Esophagus squamous epithelium (tissue), 5 donors: ENCODE data around the gene CHST6. TPM values are rescaled to one million over a fixed set of nuclear protein-coding genes. Genes with fewer than 3 reads are reported as not detected.

Experiments
- DNase-seq: peaks from one replicate; lab custom pipeline; 2025; lab: John Stamatoyannopoulos, UW
- H3K27ac ChIP-seq, 4 donors: fragments of 200-600 bp; sonication (generic); one replicate each; pipeline ENCODE4 v1.5.1; 2016 to 2019; ENCODE audit warnings: mild to moderate bottlenecking in 1 of 4
- H3K27me3 ChIP-seq, 4 donors: fragments of 200-600 bp; sonication (generic); 1 replicate in 3 of 4; 2 replicates in 1 of 4; pipeline versions ENCODE4 v1.5.1 to v1.6.0; 2017 to 2021; ENCODE audit warnings: antibody characterized with exemption in 1 of 4
- H3K36me3 ChIP-seq, 3 donors: fragments of 200-600 bp; sonication (generic); one replicate each; pipeline ENCODE4 v1.5.1; 2016 to 2019
- H3K4me1 ChIP-seq, 3 donors: fragments of 200-600 bp; sonication (generic); one replicate each; pipeline ENCODE4 v1.5.1; 2017 to 2019
- H3K4me3 ChIP-seq, 4 donors: fragments of 200-600 bp; sonication (generic); 1 replicate in 3 of 4; 2 replicates in 1 of 4; pipeline ENCODE4 v1.5.1; 2016 to 2019; ENCODE audit warnings: mild to moderate bottlenecking in 2 of 4, moderate library complexity in 1 of 4
- H3K9me3 ChIP-seq, 3 donors: fragments of 200-600 bp; sonication (generic); one replicate each; pipeline ENCODE4 v1.5.1; 2016 to 2019
- POLR2A ChIP-seq, 4 donors: fragments of 450-650 bp; IDR thresholded peaks; one replicate each; pipeline ENCODE4 v1.6.1; 2017; ENCODE audit warnings: antibody characterized with exemption in 4 of 4, mild to moderate bottlenecking in 4 of 4, moderate library complexity in 3 of 4
- WGBS, 2 donors: methylation state at CpG; one replicate each; pipeline ENCODE4 v1.1.5; 2018; 5-methylcytosine and 5-hydroxymethylcytosine counted together
- intact Hi-C: fragments of 100-400 bp; cut with DNase I; formaldehyde crosslinking; loops from one replicate; pipeline ENCODE4 v1.15.0; 2022
- total RNA-seq, 4 donors: library from RNA; depleted of rRNA; stranded (reverse); fragments of >200 nt; gene quantifications; one replicate each; pipeline ENCODE4 v1.1.0, GENCODE V29; 2016
- TF ChIP-seq, protein P1 (sequence below), 6 experiments: fragments of 450-650 bp in 4 of 6; fragments of 200-600 bp in 2 of 6; sonication (generic) in 2 of 6; IDR thresholded peaks; one replicate each; pipeline ENCODE4 v1.5.1; 2016 to 2019; ENCODE audit warnings: antibody characterized with exemption in 6 of 6, mild to moderate bottlenecking in 4 of 6, moderate library complexity in 4 of 6
- donor health status: DM: yes; HTN: yes; CAD: no.

Gene CHST6
- total RNA-seq, 4 donors from 2014 or later, result 0.97 to 6.9 (median 4.2) TPM

- Histone ChIP-seq H3K27ac (no peak overlapping the region), H3K27me3 (peaks cover 0 to 22% (median 0%) of the 10 kb centered on the region in 4 donors), H3K4me1 (peaks cover 9 to 18% (median 13%) of the 10 kb centered on the region in 3 donors), H3K36me3 (no peaks in the 10 kb centered on the region), H3K9me3 (no peaks in the 10 kb centered on the region), H3K4me3 (no peak overlapping the region)
- TF ChIP-seq POLR2A (IDR thresholded peaks at IDR 0.05), result no peak
- TF ChIP-seq, protein P1, sequence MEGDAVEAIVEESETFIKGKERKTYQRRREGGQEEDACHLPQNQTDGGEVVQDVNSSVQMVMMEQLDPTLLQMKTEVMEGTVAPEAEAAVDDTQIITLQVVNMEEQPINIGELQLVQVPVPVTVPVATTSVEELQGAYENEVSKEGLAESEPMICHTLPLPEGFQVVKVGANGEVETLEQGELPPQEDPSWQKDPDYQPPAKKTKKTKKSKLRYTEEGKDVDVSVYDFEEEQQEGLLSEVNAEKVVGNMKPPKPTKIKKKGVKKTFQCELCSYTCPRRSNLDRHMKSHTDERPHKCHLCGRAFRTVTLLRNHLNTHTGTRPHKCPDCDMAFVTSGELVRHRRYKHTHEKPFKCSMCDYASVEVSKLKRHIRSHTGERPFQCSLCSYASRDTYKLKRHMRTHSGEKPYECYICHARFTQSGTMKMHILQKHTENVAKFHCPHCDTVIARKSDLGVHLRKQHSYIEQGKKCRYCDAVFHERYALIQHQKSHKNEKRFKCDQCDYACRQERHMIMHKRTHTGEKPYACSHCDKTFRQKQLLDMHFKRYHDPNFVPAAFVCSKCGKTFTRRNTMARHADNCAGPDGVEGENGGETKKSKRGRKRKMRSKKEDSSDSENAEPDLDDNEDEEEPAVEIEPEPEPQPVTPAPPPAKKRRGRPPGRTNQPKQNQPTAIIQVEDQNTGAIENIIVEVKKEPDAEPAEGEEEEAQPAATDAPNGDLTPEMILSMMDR (IDR thresholded peaks at IDR 0.05), result no peak
- DNase-seq, result no peak
- intact Hi-C loops, result no loop called here
- no CpG with 5 or more reads among the region's 1 CpG for WGBS, 2 donors
Observed at GRCh38 chr16:75491876-75492275, 3.4 kb downstream of the CHST6 start.

- Histone ChIP-seq H3K27ac (no peak overlapping the region), H3K4me1 (peaks cover 4 to 36% (median 10%) of the 10 kb centered on the region in 3 donors), H3K36me3 (no peaks in the 10 kb centered on the region), H3K4me3 (no peak overlapping the region), H3K27me3 (peaks cover 0 to under 1% (median 0%) of the 10 kb centered on the region in 4 donors), H3K9me3 (no peaks in the 10 kb centered on the region)
- intact Hi-C loops, result no loop called here
- TF ChIP-seq, protein P1 (IDR thresholded peaks at IDR 0.05), result no peak
- TF ChIP-seq POLR2A (IDR thresholded peaks at IDR 0.05), result no peak
- no peak for DNase-seq
- 83 to 90% methylated on average over 1 to 2 of the region's 2 CpGs for WGBS, 2 donors
Observed at GRCh38 chr16:75488322-75488721, 6.9 kb downstream of the CHST6 start.

- peaks cover 4 to 43% (median 10%) of the 10 kb centered on the region in 3 donors for H3K4me1 ChIP-seq
- no peaks in the 10 kb centered on the region for H3K27me3 ChIP-seq
- WGBS, 2 donors, result 42 to 63% methylated on average over 2 of the region's 2 CpGs
- H3K36me3 ChIP-seq, result no peaks in the 10 kb centered on the region
- no peaks in the 10 kb centered on the region for H3K9me3 ChIP-seq
- no peak overlapping the region for H3K4me3 ChIP-seq
- peak overlapping the region in 1 of 4 donors; percentile 64 for H3K27ac ChIP-seq
- DNase-seq, result no peak
- TF ChIP-seq, protein P1 (IDR thresholded peaks at IDR 0.05), result no peak
- no peak for TF ChIP-seq POLR2A (IDR thresholded peaks at IDR 0.05)
- intact Hi-C loops, result no loop called here
Observed at GRCh38 chr16:75486676-75487313, 8.4 kb downstream of the CHST6 start.

GRCh38 chr16:75486014-75486675, 9.1 kb downstream of the CHST6 start:
- Histone ChIP-seq H3K4me3 (no peak overlapping the region), H3K9me3 (no peaks in the 10 kb centered on the region), H3K27ac (peak overlapping the region in 3 of 4 donors; percentile 26 to 64 (median 28)), H3K36me3 (no peaks in the 10 kb centered on the region), H3K4me1 (peaks cover 4 to 43% (median 10%) of the 10 kb centered on the region in 3 donors), H3K27me3 (no peaks in the 10 kb centered on the region)
- intact Hi-C loops, result no loop called here
- WGBS, 2 donors, result 44 to 53% methylated on average over 9 of the region's 9 CpGs
- no peak for DNase-seq
- TF ChIP-seq, protein P1 (IDR thresholded peaks at IDR 0.05), result no peak
- TF ChIP-seq POLR2A (IDR thresholded peaks at IDR 0.05), result no peak
